Neuronal stem cell (in vitro differentiated cells): ENCODE results near the gene LINS1.

Experiments used
- DNase-seq: peaks from one replicate; pipeline ENCODE4 v3.0.0-alpha.2; 2013; ENCODE audit warnings: low spot score
- H2AFZ ChIP-seq: one replicate; pipeline ENCODE4 v1.6.1; 2013; ENCODE audit warnings: mild to moderate bottlenecking, low read length, inconsistent platforms
- H2AK5ac ChIP-seq: 2 replicates; pipeline ENCODE4 v1.6.1; 2013; ENCODE audit warnings: low read depth, mild to moderate bottlenecking, inconsistent platforms, low read length, moderate library complexity, mixed read lengths
- H2BK120ac ChIP-seq: 2 replicates; pipeline ENCODE4 v1.6.1; 2013; ENCODE audit warnings: low read depth, mild to moderate bottlenecking, inconsistent platforms, low read length, moderate library complexity, mixed read lengths
- H2BK12ac ChIP-seq: one replicate; pipeline ENCODE4 v1.6.1; 2013; ENCODE audit warnings: low read length, inconsistent platforms
- H2BK15ac ChIP-seq: 2 replicates; pipeline ENCODE4 v1.6.1; 2013; ENCODE audit warnings: mild to moderate bottlenecking, low read length, inconsistent platforms, mixed read lengths
- H2BK5ac ChIP-seq: one replicate; pipeline ENCODE4 v1.6.1; 2013; ENCODE audit warnings: inconsistent platforms, mild to moderate bottlenecking, low read length, moderate library complexity
- H3K14ac ChIP-seq: one replicate; pipeline ENCODE4 v1.6.1; 2013; ENCODE audit warnings: low read length, inconsistent platforms
- H3K18ac ChIP-seq: 2 replicates; pipeline ENCODE4 v1.6.1; 2013; ENCODE audit warnings: low read length, inconsistent platforms
- H3K23ac ChIP-seq: 2 replicates; pipeline ENCODE4 v1.6.1; 2013; ENCODE audit warnings: low read depth, mild to moderate bottlenecking, mixed read lengths, low read length, inconsistent platforms; ENCODE audit not compliant: poor library complexity
- H3K27ac ChIP-seq: replicated peaks from 3 replicates; pipeline ENCODE4 v1.5.1; 2013; ENCODE audit warnings: low read length, inconsistent platforms
- H3K27me3 ChIP-seq, 3 experiments: 2 replicates each; pipeline ENCODE4 v1.6.1; 2013; ENCODE audit warnings: low read length in 3 of 3, mild to moderate bottlenecking in 2 of 3, inconsistent platforms in 1 of 3, low read depth in 1 of 3, mixed read lengths in 1 of 3, moderate library complexity in 1 of 3; ENCODE audit not compliant: control insufficient read depth in 3 of 3, insufficient read depth in 3 of 3
- H3K36me3 ChIP-seq, 2 donors: replicated peaks in 1 of 2; 2 replicates each; pipeline ENCODE4 v1.6.1; 2013; ENCODE audit warnings: low read length in 2 of 2; ENCODE audit not compliant: control insufficient read depth in 2 of 2, insufficient read depth in 2 of 2
- H3K4ac ChIP-seq: 2 replicates; pipeline ENCODE4 v1.6.1; 2013; ENCODE audit warnings: inconsistent platforms, mild to moderate bottlenecking, low read length, moderate library complexity
- H3K4me1 ChIP-seq, 2 donors: 1 replicate in 1 of 2; 2 replicates in 1 of 2; pipeline ENCODE4 v1.6.1; 2013; ENCODE audit warnings: low read length in 2 of 2, low read depth in 1 of 2; ENCODE audit not compliant: control insufficient read depth in 2 of 2, insufficient read depth in 1 of 2
- H3K4me2 ChIP-seq: one replicate; pipeline ENCODE4 v1.6.1; 2013; ENCODE audit warnings: mild to moderate bottlenecking, low read length, inconsistent platforms; ENCODE audit not compliant: insufficient read depth, poor library complexity, severe bottlenecking
- H3K4me3 ChIP-seq, 2 donors: 2 replicates each; pipeline ENCODE4 v1.5.1; 2013; ENCODE audit warnings: low read length in 2 of 2, mild to moderate bottlenecking in 2 of 2, inconsistent platforms in 1 of 2, moderate library complexity in 1 of 2
- H3K79me1 ChIP-seq: one replicate; pipeline ENCODE4 v1.6.1; 2013; ENCODE audit warnings: low read depth, mild to moderate bottlenecking, inconsistent platforms, low read length, moderate library complexity
- H3K9ac ChIP-seq: one replicate; pipeline ENCODE4 v1.6.1; 2013; ENCODE audit warnings: mild to moderate bottlenecking, low read depth, low read length, inconsistent platforms; ENCODE audit not compliant: poor library complexity
- H3K9me3 ChIP-seq, 2 donors: replicated peaks in 1 of 2; 2 replicates each; pipeline versions ENCODE3 to v1.6.1; 2013; ENCODE audit warnings: low read length in 2 of 2, mild to moderate bottlenecking in 2 of 2, inconsistent platforms in 1 of 2, low read depth in 1 of 2, mixed read lengths in 1 of 2, moderate library complexity in 1 of 2; ENCODE audit not compliant: control insufficient read depth in 2 of 2, insufficient read depth in 1 of 2
- H4K8ac ChIP-seq: one replicate; pipeline ENCODE4 v1.6.1; 2013; ENCODE audit warnings: low read depth, mild to moderate bottlenecking, inconsistent platforms, low read length, moderate library complexity
- H4K91ac ChIP-seq: one replicate; pipeline ENCODE4 v1.6.1; 2013; ENCODE audit warnings: low read length, low read depth, mild to moderate bottlenecking, inconsistent platforms; ENCODE audit not compliant: poor library complexity
- WGBS, 2 donors: extraction: QIAGEN DNeasy Blood & Tissue Kit; methylation state at CpG; one replicate each; pipeline ENCODE4 v1.1.7; 2013; ENCODE audit warnings: missing lambda C conversion rate in 2 of 2, mixed read lengths in 1 of 2; ENCODE audit not compliant: insufficient read length in 2 of 2, insufficient replicate concordance in 1 of 2; ENCODE audit errors: extremely low coverage in 2 of 2; 5-methylcytosine and 5-hydroxymethylcytosine counted together

LINS1 gene

DNA sequence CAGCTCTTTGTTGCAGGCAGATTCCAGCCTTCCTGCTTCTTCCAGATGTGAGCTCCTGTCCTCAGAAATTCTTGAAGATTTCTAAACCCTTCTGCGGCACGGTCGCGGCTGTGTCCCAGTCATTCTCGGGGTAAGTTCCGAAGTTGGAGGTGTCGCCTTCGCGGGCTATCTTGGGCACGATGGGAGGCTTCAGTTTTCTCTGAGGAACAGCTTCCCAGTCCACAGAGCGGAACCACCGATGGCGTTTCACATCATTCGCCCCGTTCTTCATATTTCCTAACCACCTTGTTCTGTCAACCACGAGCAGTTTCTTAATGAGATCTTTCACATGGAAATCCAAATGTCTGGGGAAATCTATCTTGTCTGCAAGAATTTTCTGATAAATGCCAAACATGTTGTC, 48.5 kb downstream of the LINS1 start:
- no peak overlapping the region for H2BK120ac ChIP-seq
- no peak overlapping the region for H3K18ac ChIP-seq
- H2BK15ac ChIP-seq = no peak overlapping the region
- H2BK5ac ChIP-seq = no peak overlapping the region
- DNase-seq = no peak
- no peak overlapping the region for H3K4me3 ChIP-seq
- H3K4me2 ChIP-seq = no peak overlapping the region
- H3K23ac ChIP-seq = no peak overlapping the region
- H4K8ac ChIP-seq = no peak overlapping the region
- no peak overlapping the region for H2AK5ac ChIP-seq
- H3K9me3 ChIP-seq = peaks cover 0 to 6% of the 10 kb centered on the region in 2 donors
- H3K27me3 ChIP-seq = no peaks in the 10 kb centered on the region
- H4K91ac ChIP-seq = no peak overlapping the region
- H3K27ac ChIP-seq = no peak overlapping the region
- H3K14ac ChIP-seq = no peak overlapping the region
- H3K36me3 ChIP-seq = no peaks in the 10 kb centered on the region
- no peak overlapping the region for H3K9ac ChIP-seq
- H2AFZ ChIP-seq = no peak overlapping the region
- no CpG with 5 or more reads among the region's 16 CpGs for WGBS, 2 donors
- no peak overlapping the region for H3K4ac ChIP-seq
- H3K4me1 ChIP-seq = no peaks in the 10 kb centered on the region
- H2BK12ac ChIP-seq = no peak overlapping the region
- no peaks in the 10 kb centered on the region for H3K79me1 ChIP-seq

DNA sequence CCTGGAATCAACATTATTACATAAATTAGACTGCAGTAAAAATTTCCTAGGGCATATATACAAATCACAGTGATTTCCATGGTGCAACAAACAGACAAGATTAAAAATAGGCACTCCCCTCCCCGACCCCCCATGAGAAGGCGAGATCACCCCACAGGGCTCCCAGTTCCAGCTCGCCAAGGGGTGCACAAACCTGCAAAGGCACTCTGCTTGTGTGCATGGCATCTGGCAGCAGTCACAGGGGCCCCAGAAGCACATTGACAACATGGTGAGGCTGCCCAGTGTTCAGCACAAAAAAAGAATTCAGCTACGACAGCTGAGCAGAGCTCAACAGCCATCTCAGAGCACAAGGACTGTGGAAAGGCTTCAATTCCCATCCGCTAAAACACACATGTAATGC, 54.0 kb downstream of the LINS1 start:
- Histone ChIP-seq H3K4me3 (no peak overlapping the region), H3K18ac (no peak overlapping the region), H2BK15ac (no peak overlapping the region), H3K27me3 (no peaks in the 10 kb centered on the region), H3K79me1 (no peaks in the 10 kb centered on the region), H3K4me1 (no peaks in the 10 kb centered on the region), H2BK5ac (no peak overlapping the region), H2AFZ (no peak overlapping the region), H3K4me2 (no peak overlapping the region), H2AK5ac (no peak overlapping the region), H3K27ac (no peak overlapping the region), H2BK12ac (no peak overlapping the region), H2BK120ac (no peak overlapping the region), H3K9me3 (peaks cover 0 to 2% of the 10 kb centered on the region in 2 donors), H3K9ac (no peak overlapping the region), H3K23ac (no peak overlapping the region), H4K8ac (no peak overlapping the region), H3K36me3 (no peaks in the 10 kb centered on the region), H3K14ac (no peak overlapping the region), H4K91ac (no peak overlapping the region), H3K4ac (no peak overlapping the region)
- WGBS, 2 donors = no CpG with 5 or more reads among the region's 5 CpGs
- DNase-seq = no peak

DNA sequence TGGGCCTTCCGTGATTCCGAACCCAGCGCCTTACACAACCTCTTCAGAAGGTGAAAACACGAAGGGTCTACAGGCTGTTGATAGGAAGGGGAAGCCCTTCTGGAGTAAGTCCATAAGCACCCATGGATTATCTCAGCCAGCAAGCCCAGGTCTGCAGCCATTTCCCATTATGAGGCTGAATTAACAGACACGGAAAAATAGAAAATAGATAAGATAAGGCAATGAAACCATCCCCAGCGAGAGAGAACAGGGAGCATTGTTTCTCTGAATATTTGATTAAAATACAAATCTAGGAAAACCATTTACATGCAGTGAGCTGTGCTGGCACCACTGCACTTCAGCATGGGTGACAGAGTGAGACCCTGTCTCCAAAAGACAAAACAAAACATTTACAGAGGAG, 57.0 kb downstream of the LINS1 start:
- no CpG with 5 or more reads among the region's 6 CpGs for WGBS, 2 donors
- no peak overlapping the region for H2BK120ac ChIP-seq
- DNase-seq = no peak

DNA sequence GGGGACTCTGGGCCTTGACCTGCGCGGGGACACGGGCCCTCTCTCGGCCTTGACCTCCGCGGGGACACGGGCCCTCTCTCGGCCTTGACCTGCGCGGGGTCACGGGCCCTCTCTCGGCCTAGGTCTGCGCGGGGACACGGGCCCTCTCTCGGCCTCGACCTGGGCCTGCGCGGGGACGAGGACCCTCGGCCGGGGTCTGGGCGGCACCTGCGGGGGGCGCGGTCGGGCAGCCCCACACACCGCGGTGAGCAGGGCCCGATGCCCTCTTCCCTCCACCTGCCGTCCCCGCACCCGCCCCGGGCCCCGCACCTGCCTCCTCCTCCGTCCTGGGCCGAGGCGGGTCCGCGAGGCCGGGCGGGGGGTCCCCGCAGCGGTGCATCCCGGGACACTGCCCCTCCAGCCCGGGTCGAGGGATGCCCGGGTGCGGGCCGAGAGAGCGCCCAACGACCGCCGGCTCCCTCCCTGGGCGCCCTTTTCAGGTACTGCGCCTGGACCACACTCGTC, 57.6 kb downstream of the LINS1 start:
- no peaks in the 10 kb centered on the region for H3K27me3 ChIP-seq
- no peak for DNase-seq
- no peak overlapping the region for H3K27ac ChIP-seq
- WGBS, 2 donors = no CpG with 5 or more reads among the region's 57 CpGs
- no peak overlapping the region for H3K4ac ChIP-seq
- H2BK15ac ChIP-seq = no peak overlapping the region
- H2BK5ac ChIP-seq = no peak overlapping the region
- H3K36me3 ChIP-seq = no peaks in the 10 kb centered on the region
- H2AK5ac ChIP-seq = no peak overlapping the region
- no peak overlapping the region for H2BK12ac ChIP-seq
- H3K4me1 ChIP-seq = no peaks in the 10 kb centered on the region
- no peak overlapping the region for H3K4me2 ChIP-seq
- H3K4me3 ChIP-seq = no peak overlapping the region
- no peak overlapping the region for H2AFZ ChIP-seq
- no peak overlapping the region for H3K18ac ChIP-seq
- H2BK120ac ChIP-seq = no peak overlapping the region
- no peak overlapping the region for H3K14ac ChIP-seq
- no peaks in the 10 kb centered on the region for H3K79me1 ChIP-seq
- H4K8ac ChIP-seq = no peak overlapping the region
- H3K23ac ChIP-seq = no peak overlapping the region
- peaks cover 0 to 2% of the 10 kb centered on the region in 2 donors for H3K9me3 ChIP-seq
- H3K9ac ChIP-seq = no peak overlapping the region
- H4K91ac ChIP-seq = no peak overlapping the region

More for the DNA sequence above, 57.0 kb downstream of the LINS1 start:
- no peaks in the 10 kb centered on the region for H3K4me1 ChIP-seq
- H3K9ac ChIP-seq = no peak overlapping the region
- no peak overlapping the region for H3K23ac ChIP-seq
- H3K27ac ChIP-seq = no peak overlapping the region
- H4K91ac ChIP-seq = no peak overlapping the region
- H3K79me1 ChIP-seq = no peaks in the 10 kb centered on the region
- H4K8ac ChIP-seq = no peak overlapping the region
- H3K18ac ChIP-seq = no peak overlapping the region
- peaks cover 0 to 2% of the 10 kb centered on the region in 2 donors for H3K9me3 ChIP-seq
- no peak overlapping the region for H3K4ac ChIP-seq
- H2AFZ ChIP-seq = no peak overlapping the region
- no peaks in the 10 kb centered on the region for H3K36me3 ChIP-seq
- H3K14ac ChIP-seq = no peak overlapping the region
- H2BK12ac ChIP-seq = no peak overlapping the region
- no peaks in the 10 kb centered on the region for H3K27me3 ChIP-seq
- no peak overlapping the region for H3K4me3 ChIP-seq
- H3K4me2 ChIP-seq = no peak overlapping the region
- H2BK15ac ChIP-seq = no peak overlapping the region
- no peak overlapping the region for H2BK5ac ChIP-seq
- no peak overlapping the region for H2AK5ac ChIP-seq
